HL-60/S4 (cell line): Measurements from ENCODE around the gene GPR42.

Source experiments
- in situ Hi-C: fragments of 300-500 bp; cut with MboI; formaldehyde crosslinking; loops from 2 replicates; pipeline ENCODE4 v1.14.3; 2022; ENCODE audit warnings: low sequenced_read_pairs

Gene GPR42

GRCh38 chr19:35417713-35418534, 47.1 kb downstream of the GPR42 start:
- in situ Hi-C loops: no loop called here

- in situ Hi-C loops: no loop called here
Observed at GRCh38 chr19:35419046-35419445, 48.2 kb downstream of the GPR42 start.

GRCh38 chr19:35419805-35420204, 48.9 kb downstream of the GPR42 start:
- in situ Hi-C loops: no loop called here

GRCh38 chr19:35421362-35421761, 50.5 kb downstream of the GPR42 start:
- in situ Hi-C loops: no loop called here
